Tongue (tissue), 2 donors: ENCODE data around the gene GNL3. TPM values are rescaled to one million over a fixed set of nuclear protein-coding genes. Genes with fewer than 3 reads are reported as not detected.
A peak's percentile ranks its signal among the peaks of the same experiment; 100 is the strongest.
"Not testable (repeated sequence)": the region's sequence is repeated elsewhere in the genome, so short reads cannot be mapped to it uniquely, and the experiment has no call there.

Experiments
- DNase-seq: peaks from one replicate; pipeline ENCODE4 v3.0.0-alpha.2; 2015
- total RNA-seq: library from RNA; depleted of rRNA; stranded (reverse); fragments of >200 nt; gene quantifications from one replicate; pipeline ENCODE4 v1.2.3, GENCODE V29; 2014

The GNL3 gene
- 121 TPM for total RNA-seq

GRCh38 chr3:52685709-52686691 lies at the start of gene GNL3, which contains the start of gene PBRM1:
Gene GNL3, plus strand, starts transcription at chr3:52686032. Its CDS starts 61 bp downstream, at chr3:52686093.
Gene PBRM1, minus strand, starts transcription at chr3:52685913.
- DNase-seq, result peak; percentile 98

- DNase-seq, result no peak
These were observed 49.2 kb upstream of the GNL3 start for GRCh38 chr3:52636673-52637072.

GRCh38 chr3:52645549-52645948 lies 40.3 kb upstream of the GNL3 start:
- no peak for DNase-seq

GRCh38 chr3:52649461-52650210 lies 36.2 kb upstream of the GNL3 start:
- DNase-seq, result no peak

GRCh38 chr3:52650439-52650838 lies 35.4 kb upstream of the GNL3 start:
- no peak for DNase-seq

- no peak for DNase-seq
These were observed 34.2 kb upstream of the GNL3 start for GRCh38 chr3:52651592-52651991.

- DNase-seq, result no peak
These were observed 29.9 kb upstream of the GNL3 start for GRCh38 chr3:52655895-52656294.

- DNase-seq, result no peak
These were observed 25.8 kb upstream of the GNL3 start for GRCh38 chr3:52660046-52660445.

GRCh38 chr3:52663098-52663497 lies 22.7 kb upstream of the GNL3 start:
- DNase-seq, result no peak

GRCh38 chr3:52670621-52671521 lies 15.0 kb upstream of the GNL3 start:
- no peak for DNase-seq

GRCh38 chr3:52671676-52672075 lies 14.2 kb upstream of the GNL3 start:
- no peak for DNase-seq

- not testable (repeated sequence) for DNase-seq
These were observed 9.6 kb upstream of the GNL3 start for GRCh38 chr3:52676201-52676600.

GRCh38 chr3:52678265-52679198 lies 7.3 kb upstream of the GNL3 start:
- no peak for DNase-seq

GRCh38 chr3:52679199-52679538 lies 6.7 kb upstream of the GNL3 start:
- no peak for DNase-seq

GRCh38 chr3:52679811-52680210 lies 6.0 kb upstream of the GNL3 start:
- DNase-seq, result no peak

GRCh38 chr3:52681596-52681995 lies 4.2 kb upstream of the GNL3 start:
- DNase-seq, result no peak

GRCh38 chr3:52682016-52682415 lies 3.8 kb upstream of the GNL3 start:
- DNase-seq, result peak; percentile 22

GRCh38 chr3:52683611-52684010 lies 2.2 kb upstream of the GNL3 start:
- DNase-seq, result no peak

GRCh38 chr3:52684184-52684583 lies 1.6 kb upstream of the GNL3 start:
- DNase-seq, result no peak

GRCh38 chr3:52685285-52685708 lies 535 bp upstream of the GNL3 start:
- peak; percentile 88 for DNase-seq

GRCh38 chr3:52688266-52688665 lies 2.4 kb downstream of the GNL3 start:
- DNase-seq, result peak; percentile 11
